Stimulated activated CD8-positive, alpha-beta memory T cell treated with anti-CD3 and anti-CD28 coated beads, Interleukin-12 subunit alpha, Interleukin-12 subunit beta, amount 100 ng/mL, for 1 hour (primary cell): ENCODE results near the gene SCN9A.
"Not testable (repeated sequence)": the region's sequence is repeated elsewhere in the genome, so short reads cannot be mapped to it uniquely, and the experiment has no call there.

ENCODE experiments used
- DNase-seq: peaks from one replicate; pipeline ENCODE4 v3.0.0-alpha.2; 2020; ENCODE audit warnings: low read depth

SCN9A gene

DNA sequence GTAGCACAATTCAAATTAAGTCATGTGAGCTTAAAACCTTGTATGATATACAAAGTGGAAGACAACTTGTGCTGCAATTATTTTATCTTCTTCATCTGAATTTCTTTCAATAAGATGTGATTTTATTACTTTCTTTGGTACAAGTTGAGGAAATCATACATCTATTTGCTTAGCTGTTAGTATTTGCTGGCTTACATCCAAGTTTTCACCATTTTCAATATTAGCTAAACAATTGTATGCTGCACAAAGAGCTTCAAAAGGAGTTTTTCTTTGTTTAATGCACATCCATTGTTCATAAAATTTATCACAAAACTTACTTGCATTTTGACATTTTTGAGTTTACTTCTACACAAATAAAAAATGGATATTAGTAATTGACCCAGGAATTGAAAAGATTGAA, 40.9 kb downstream of the SCN9A start:
- DNase-seq = no peak

DNA sequence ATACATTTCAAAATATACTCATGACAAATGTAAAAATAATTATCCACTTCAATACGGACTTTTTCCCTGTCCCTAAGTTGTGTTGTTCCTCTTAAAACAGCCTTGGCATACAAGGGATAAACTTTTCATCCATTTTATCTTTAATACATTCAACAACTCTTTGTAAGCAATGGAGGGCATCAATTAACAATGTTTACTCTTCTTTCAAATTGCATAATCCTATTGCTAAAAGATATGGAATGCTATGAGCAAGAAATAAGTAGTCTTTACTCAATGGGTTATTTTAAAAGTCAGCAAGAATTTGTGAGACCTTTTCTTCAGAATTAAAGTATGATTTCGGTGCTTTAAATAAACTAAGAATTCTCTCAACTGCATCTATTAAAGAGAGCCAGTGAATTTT, 41.9 kb downstream of the SCN9A start:
- DNase-seq = no peak

DNA sequence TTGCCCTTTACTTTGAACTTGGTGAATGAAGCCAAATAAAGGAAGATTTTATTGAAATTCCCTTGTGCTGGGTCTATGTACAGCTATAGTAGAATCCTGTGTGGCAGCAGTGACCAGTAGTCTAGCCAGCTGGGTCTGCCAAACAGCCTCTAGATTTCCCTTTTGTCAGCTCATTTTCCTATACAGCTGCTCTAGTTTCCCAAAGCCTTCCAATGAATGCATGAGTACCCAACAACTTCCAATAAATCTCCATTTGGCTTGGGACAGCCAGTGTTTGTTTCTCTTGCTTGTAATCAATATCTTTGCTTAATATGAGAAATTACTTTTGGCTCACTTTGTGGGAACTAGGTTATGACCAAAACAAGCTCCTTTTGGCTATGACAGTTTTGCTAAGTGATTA, 43.6 kb downstream of the SCN9A start:
- no peak for DNase-seq

DNA sequence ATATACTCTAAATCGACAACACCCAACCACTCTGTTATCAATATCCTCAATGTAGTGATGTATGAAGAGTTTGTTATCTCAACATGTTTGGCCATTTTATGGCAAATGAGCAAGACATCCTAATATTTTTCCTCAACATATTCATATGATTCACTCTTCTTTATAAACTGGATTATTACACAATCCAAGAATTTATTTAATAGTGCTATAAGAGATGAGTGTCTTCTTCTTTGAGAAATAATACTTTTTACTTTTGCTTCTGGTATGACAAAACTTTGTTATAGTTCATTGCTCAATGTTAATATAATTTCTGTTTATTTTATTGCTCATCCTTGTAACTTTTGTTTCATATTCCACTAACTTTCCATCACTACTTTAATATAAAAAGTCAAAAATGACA, 44.3 kb downstream of the SCN9A start:
- DNase-seq = no peak

DNA sequence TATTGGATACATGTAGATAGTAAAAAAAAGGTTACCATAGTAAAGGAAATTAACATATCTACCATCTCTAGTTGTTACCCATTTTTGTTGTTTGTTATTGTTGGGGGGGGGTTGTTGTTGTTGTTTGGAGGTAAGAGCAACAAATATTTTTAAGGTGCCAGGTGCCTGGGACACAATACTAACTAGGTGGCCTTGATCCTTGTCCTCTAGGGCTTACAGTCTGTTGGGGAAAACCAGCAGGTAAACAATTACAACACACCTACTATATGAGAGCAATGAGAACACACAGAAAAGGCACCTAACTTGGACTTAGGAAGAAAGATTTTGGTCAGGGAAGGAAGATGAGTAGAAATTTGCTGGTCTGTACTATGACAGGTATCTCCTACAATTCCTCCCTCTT, 46.3 kb downstream of the SCN9A start:
- no peak for DNase-seq

DNA sequence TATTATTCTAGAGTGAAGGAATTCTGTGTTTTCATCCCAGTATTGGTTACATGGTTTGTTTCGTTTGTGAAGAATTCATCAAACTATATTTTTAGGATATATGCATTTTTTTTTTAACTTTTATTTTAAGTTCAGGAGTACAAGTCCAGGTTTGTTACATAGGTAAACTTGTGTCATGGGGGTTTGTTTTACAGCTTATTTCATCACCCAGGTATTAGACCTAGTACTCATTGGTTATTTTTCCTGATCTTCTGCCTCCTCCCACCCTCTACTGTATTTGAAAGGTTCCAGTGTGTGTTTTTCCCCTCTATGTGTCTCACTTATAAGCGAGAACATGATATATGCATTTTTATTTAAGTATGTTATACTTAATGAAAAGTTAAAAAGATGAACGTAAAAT, 47.6 kb downstream of the SCN9A start:
- no peak for DNase-seq

DNA sequence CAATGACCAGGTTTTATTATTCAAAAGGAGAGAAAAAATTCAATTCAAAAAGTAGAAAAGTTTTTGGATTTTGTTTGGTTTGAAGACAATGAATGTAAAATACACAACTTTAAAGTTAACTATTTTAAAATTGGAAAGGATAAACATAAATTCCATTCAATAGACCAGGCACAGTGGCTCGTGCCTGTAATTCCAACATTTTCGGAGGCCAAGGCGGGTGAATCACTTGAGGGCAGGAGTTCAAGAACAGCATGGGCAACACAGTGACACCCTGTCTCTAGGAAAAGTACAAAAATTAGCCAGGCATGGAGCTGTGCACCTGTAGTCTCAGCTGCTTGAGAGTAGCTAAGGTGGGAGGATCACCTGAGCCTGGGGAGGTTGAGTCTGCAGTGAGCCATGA, 54.7 kb downstream of the SCN9A start:
- DNase-seq = no peak

DNA sequence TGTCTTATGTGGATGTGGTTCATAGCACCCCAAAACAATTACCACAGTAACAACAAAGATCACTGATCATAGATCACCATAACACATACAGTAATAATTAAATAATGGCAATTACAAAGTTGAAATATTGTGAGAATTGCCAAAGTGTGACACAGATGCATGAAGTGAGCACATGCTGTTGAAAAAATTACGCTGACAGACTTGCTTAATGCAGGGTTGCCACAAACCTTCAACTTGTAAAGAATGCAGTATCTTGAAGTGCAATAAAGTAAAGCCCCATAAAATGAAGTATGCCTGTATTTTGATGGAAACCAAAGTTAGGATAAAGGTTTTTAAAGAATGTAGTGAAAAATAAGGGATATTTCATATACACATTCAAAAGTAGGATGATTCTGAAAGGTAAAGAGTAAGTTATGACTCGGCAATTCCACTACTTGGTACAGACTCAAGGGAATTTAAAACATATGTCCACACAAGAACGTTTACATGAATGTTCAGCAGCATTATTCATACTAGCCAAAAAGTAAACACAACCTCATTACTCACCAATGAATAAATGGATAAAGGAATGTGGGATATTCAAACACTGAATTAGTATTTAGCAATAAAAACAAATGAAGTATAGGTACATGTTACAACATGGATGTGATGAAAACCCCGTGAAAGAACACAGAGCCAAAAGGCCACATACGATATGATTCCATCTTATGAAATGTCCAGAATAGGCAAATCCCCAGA, 61.6 kb downstream of the SCN9A start:
- no peak for DNase-seq

DNA sequence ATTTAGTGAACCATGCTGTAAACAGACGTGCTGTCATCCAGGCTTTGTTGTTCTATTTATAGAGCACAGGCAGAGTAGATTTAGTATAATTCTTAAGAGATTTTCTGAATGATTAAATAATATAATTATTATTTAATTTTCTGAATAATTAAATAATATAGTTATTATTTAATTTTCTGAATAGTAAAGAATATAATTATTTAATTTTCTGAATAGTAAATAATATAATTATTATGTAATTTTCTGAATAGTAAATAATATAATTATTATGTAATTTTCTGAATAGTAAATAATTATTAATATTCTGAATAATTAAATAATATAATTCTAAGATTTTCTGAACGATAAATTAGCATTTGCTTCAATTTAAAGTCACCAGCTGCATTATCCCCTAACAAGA, 62.9 kb downstream of the SCN9A start:
- not testable (repeated sequence) for DNase-seq

DNA sequence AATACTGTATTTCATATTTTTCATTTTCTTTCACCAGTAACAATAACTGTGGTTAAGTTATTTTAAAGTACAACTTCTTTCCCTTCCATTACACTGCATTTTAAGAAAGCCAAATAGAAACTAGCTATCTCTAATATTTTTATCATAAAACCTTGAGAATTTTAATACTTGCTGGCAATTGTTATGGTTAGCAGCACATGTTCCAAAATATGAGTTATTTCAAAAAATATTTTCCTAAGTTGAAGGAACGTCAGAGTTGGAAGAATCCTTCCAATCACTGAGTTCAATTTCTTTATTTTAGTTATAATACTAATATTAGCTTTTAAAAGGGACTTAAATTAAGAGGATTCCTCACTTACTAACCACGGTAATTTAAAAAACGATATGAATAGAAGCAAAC, 68.4 kb downstream of the SCN9A start:
- no peak for DNase-seq

DNA sequence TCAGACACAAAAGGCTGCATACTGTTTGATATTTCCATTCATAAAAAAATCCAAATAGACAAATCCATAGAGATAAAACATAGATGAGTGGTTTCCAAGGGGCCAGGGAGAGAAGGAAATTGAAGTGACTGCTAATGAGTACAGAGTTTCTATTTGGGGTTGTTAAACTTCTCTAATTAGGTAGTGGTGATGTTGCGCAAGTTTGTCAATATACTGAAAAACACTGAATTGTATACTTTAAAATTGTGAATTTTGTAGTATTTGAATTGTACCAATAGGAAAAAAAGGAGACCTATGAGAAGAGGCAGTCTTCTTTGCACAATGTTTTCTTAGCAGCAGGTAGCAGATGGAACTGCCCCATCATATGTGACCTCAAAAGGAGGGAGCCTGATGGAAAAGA, 71.1 kb downstream of the SCN9A start:
- no peak for DNase-seq

DNA sequence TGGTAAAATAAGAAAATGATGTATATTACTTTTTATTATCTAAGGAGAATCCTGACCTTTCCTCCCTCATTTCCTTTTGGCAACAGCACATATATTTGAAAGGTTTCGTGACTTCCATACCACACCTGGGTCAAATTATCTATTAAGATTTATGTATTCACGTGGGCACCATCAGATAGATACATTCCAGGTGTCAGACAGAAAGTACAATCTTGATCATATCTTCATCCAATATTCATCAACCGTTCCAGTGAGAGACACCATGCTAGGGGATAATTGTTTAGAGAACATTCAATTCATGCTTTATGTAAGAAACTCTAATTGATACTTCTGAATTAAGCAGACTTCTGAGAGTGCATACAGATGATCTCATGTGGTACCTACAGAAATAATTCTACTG, 73.7 kb downstream of the SCN9A start:
- no peak for DNase-seq

DNA sequence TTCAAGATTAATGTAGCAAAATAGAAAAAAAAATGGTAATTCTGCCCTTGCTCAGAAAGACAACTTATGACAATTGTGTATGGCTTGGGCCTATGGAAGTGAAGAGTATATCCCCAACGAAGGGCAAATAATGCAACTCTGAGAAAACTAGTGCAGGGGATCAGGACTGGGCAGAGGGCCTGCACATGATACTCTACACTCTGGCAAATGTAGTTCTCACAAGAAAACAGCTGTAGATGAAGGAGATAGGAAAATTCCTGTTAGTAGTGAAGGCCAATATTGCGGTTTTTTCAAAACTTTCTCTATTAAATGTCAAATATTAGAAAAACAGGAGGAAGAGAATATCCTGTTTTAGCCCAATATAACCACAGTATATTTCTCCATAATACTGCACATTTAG, 77.8 kb downstream of the SCN9A start:
- DNase-seq = no peak

DNA sequence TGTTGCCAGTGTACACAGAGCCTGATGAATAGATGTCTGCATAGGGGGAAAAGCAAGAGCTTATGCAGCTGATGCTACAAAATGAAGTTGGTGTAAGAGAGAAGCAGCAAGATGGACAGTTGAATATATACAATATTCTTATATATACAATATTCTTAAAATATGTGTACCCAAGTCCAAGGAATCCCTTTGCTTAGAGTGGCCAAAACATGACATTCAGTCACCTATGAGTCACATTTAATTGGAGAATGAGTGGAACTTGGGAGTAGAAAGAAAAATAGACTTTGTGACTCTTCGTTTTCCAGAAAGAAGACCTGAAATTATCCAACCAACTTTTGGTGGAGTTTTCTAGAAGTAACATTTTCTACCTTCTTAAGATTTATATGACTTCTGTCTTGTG, 81.8 kb downstream of the SCN9A start:
- DNase-seq = no peak

DNA sequence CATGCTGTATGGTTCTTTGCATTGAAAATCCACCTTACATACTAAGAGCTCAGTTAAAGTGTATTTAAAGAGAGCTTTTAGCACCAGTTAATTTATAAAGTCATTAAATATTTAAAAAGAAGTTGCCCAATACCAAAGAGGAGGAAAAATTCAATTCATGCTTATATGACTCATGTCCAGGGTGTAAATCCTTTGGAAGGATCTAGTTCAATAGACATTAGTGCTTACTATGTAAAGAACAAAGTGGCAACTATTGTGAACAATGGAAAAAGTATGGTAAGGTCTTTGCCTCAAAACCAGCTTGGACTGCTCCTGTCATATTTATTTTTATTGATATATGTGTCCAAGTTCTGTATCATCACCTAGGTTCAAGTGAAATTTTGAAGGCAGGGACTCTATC, 90.5 kb downstream of the SCN9A start:
- DNase-seq = no peak

DNA sequence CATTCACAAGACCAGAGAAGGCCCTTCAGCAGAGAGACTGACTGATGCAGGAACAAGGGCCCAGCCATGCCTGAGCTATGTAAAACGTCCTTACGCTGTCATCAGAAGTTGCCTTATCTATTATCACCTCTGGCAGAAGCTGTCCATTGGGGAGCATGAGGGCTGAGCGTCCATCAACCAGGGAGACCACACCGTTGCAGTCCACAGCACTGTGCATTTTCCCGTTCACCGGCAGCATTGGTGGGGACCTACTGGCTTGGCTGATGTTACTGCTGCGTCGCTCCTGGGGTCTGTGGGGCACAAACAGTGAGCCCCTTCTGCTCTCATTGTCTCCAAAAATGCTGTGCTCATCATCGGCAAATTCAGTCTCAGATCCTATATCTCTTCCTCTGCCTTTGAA, 91.4 kb downstream of the SCN9A start:
- no peak for DNase-seq

DNA sequence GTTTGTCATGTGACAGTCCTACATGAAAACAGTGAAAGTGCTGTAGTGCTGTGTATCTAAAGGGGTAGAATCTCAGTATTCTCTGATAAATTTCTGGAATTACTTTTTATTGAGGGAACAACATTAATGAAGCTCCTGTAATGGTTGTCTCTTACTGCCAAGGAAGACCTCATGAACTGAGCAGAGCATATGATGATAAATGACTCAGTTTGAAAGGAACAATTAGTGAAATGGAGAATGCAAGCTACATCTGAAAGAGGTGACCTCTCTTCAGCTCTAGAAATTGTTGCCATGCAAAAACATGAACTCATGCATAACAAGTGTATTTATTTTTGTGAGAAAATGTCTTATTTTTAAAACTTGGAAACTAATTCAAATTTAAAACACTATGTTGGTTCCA, 93.6 kb downstream of the SCN9A start:
- DNase-seq = no peak

DNA sequence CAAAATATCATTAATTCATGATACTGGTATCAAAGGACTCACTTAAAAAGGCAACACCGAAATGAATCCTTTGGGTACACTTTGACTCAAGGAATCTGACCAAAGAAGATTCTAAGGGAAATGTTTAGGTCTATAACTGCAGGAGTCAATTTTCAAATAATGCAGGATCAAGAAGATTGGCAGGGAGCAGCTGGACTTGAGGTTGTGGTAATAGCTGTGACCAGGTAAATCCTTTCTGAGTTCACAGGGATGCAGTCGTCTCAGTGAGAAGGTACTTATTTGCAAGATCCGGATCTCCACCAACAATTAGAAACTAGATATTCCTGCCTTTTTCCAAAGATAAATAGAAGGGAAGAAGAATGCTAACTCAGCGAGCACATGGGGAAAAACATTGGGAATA, 96.9 kb downstream of the SCN9A start:
- no peak for DNase-seq

DNA sequence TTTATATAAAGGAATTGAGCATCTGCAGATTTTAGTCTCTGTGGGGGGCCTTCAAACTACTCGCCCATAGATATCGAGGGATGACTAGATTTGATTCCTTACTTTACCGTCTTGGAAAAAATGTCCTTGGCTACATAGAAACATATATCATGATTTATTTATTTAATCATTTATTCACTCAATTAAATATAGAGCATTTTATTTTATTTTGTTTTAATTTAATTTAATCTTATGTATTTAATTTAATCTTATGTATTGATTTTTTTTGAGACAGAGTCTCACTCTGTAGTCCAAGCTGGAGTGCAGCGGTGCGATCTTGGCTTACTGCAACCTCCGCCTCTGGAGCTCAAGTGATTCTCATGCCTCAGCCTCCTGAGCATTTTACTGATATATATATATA, 105.4 kb downstream of the SCN9A start:
- no peak for DNase-seq

DNA sequence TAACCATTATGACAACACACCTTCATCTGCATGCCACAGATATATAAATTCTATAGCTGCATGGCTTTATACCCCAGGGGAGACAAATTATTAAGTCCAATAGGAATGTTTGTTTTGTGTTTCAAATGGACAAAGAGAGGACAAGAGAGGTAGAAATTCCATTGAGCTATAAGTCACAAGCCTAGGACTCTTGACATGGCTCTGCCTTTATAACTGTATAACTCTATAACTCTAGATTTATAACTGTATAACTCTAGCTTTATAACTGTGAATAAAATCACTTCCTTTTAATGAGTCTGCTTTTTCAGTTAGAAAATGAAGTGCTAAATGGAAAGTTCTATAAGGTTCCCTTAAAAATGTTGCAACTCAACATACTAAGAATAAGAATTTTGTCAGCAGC, 106.4 kb downstream of the SCN9A start:
- DNase-seq = no peak

DNA sequence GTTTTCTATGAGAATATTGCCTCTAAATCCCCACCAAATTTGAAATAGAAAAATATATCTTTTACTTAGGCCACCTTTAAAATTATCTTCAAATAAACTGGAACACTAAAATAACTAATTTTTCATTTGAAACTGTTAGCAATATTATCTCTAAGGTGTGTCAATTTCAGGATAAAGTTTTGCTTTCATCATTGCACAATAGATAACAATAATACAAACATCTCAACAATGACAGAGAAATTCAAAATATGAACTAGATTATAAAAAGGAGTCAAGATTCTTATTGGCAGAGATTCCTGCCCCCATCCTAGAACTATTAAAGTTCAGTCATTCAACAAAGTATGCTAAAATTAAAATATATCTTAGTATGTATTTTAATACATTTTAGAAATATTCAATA, 117.9 kb downstream of the SCN9A start:
- no peak for DNase-seq

DNA sequence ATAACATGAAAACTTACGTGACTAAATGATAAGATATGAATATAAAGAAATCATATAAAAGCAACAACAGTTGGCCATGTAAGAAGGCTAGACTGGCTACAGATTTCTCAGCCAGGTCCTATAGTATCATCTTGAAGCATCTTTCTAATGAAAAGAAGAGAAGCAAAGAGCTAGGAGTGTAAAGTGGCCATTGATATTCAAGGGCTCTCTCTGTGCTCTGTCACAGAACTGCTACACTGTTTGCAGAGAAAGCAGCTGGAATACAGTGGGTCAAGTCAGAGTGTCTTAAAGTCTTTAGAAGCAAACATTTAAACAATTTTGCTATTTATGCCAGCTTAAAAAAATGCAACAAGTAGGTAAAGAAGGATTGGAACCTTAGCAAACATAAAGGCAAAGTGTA, 118.8 kb downstream of the SCN9A start:
- no peak for DNase-seq

DNA sequence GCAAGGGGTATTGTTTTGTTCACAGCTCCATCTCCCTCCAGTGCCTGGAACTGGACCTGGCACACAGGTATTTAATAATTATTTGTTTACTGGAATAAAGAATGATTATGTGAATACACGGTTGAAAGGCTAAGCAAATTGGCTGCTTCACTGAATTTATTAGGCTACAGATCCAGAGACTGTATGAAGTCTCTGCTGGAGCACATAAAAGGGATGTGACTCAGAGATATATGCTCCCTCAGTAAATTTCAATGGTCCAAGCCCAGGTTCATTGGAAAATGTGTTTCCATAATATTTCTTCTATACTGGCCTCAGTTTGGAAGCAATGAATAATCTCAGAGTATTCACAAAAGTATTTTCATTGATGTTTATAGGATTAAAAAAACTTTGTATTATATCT, 126.4 kb downstream of the SCN9A start:
- DNase-seq = no peak

DNA sequence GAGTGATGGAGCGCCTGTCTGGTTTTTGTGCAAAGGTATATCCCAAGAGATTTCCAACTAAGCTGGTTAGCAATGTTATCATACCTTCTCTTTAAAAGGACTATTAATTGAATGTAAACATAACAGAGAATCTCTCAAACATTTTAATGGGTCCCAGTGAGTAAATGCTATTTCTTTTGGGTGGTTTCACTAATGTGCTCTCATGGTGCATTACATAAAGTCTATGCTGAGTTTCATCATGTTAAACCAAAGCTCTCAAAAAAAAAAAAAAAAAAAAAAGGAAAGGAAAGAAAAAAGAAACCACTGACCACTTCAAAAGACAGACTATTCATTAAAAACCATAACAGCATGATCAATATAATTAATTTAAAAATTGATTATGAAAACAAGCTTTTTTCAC, 128.8 kb downstream of the SCN9A start:
- no peak for DNase-seq

DNA sequence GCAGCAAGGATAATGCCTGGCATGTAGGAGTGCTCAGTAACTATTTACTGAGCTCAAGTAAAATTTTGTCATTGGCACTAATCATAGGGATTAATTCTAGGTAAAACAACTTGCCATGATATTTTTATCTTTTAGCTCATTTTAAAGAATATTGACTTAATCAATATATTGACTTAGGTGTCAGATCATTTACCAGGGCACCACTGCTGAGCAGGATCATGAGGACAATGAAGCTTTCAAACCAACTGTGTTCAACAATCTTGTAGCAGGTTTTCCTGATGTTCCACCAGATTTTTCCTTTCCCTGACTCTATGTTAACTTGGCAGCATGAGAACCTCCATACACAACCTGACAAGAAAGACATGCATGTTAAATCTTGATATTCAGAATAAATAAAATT, 133.4 kb downstream of the SCN9A start:
- no peak for DNase-seq
